HG03457 (cell line): Measurements from ENCODE around the gene HSPA12A.
"Not testable (repeated sequence)": the region's sequence is repeated elsewhere in the genome, so short reads cannot be mapped to it uniquely, and the experiment has no call there.

Source experiments
- ATAC-seq: cut with Tn5 transposase; IDR thresholded peaks from one replicate; pipeline ENCODE4 v1.9.1; 2021; ENCODE audit warnings: moderate number of reproducible peaks; ENCODE audit not compliant: unreplicated experiment

The HSPA12A gene

GRCh38 chr10:116720241-116720643 lies 22.1 kb downstream of the HSPA12A start:
- ATAC-seq = no peak

GRCh38 chr10:116719804-116720203 lies 22.6 kb downstream of the HSPA12A start:
- ATAC-seq = no peak

GRCh38 chr10:116718058-116718457 lies 24.3 kb downstream of the HSPA12A start:
- ATAC-seq = no peak

GRCh38 chr10:116716381-116716780 lies 26.0 kb downstream of the HSPA12A start:
- ATAC-seq = no peak

GRCh38 chr10:116715839-116716377 lies 26.5 kb downstream of the HSPA12A start:
- ATAC-seq = no peak

- ATAC-seq = no peak
Observed at GRCh38 chr10:116715341-116715740, 27.0 kb downstream of the HSPA12A start.

GRCh38 chr10:116713846-116714245 lies 28.5 kb downstream of the HSPA12A start:
- ATAC-seq = no peak

- no peak for ATAC-seq
Observed at GRCh38 chr10:116712989-116713543, 29.3 kb downstream of the HSPA12A start.

- ATAC-seq = no peak
Observed at GRCh38 chr10:116712519-116712918, 29.8 kb downstream of the HSPA12A start.

GRCh38 chr10:116711803-116712202 lies 30.6 kb downstream of the HSPA12A start:
- not testable (repeated sequence) for ATAC-seq

- ATAC-seq = no peak
Observed at GRCh38 chr10:116710076-116710475, 32.3 kb downstream of the HSPA12A start.

- no peak for ATAC-seq
Observed at GRCh38 chr10:116708877-116709276, 33.5 kb downstream of the HSPA12A start.

- no peak for ATAC-seq
Observed at GRCh38 chr10:116708391-116708821, 34.0 kb downstream of the HSPA12A start.

GRCh38 chr10:116707981-116708380 lies 34.4 kb downstream of the HSPA12A start:
- no peak for ATAC-seq

- no peak for ATAC-seq
Observed at GRCh38 chr10:116706281-116706680, 36.1 kb downstream of the HSPA12A start.

- no peak for ATAC-seq
Observed at GRCh38 chr10:116705498-116705897, 36.9 kb downstream of the HSPA12A start.

- ATAC-seq = no peak
Observed at GRCh38 chr10:116704926-116705325, 37.4 kb downstream of the HSPA12A start.

GRCh38 chr10:116702165-116702564 lies 40.2 kb downstream of the HSPA12A start:
- ATAC-seq = no peak

- no peak for ATAC-seq
Observed at GRCh38 chr10:116699471-116700150, 42.8 kb downstream of the HSPA12A start.

GRCh38 chr10:116699049-116699448 lies 43.3 kb downstream of the HSPA12A start:
- no peak for ATAC-seq

GRCh38 chr10:116698364-116698763 lies 44.0 kb downstream of the HSPA12A start:
- no peak for ATAC-seq

- ATAC-seq = no peak
Observed at GRCh38 chr10:116697816-116698215, 44.5 kb downstream of the HSPA12A start.
